B cell (primary cell): ENCODE results near the gene RPS6KA4.

Experiments
- EZH2 ChIP-seq: IDR thresholded peaks from 2 replicates; pipeline ENCODE4 v1.6.1; 2012; ENCODE audit warnings: borderline replicate concordance, low read depth, mild to moderate bottlenecking, moderate library complexity, low read length; ENCODE audit not compliant: insufficient read depth, poor library complexity, severe bottlenecking
- TF ChIP-seq, protein P1 (sequence below): fragments of 200-600 bp; IDR thresholded peaks from one replicate; pipeline ENCODE4 v1.8.0; 2022; ENCODE audit warnings: antibody characterized with exemption, mild to moderate bottlenecking

DNA sequence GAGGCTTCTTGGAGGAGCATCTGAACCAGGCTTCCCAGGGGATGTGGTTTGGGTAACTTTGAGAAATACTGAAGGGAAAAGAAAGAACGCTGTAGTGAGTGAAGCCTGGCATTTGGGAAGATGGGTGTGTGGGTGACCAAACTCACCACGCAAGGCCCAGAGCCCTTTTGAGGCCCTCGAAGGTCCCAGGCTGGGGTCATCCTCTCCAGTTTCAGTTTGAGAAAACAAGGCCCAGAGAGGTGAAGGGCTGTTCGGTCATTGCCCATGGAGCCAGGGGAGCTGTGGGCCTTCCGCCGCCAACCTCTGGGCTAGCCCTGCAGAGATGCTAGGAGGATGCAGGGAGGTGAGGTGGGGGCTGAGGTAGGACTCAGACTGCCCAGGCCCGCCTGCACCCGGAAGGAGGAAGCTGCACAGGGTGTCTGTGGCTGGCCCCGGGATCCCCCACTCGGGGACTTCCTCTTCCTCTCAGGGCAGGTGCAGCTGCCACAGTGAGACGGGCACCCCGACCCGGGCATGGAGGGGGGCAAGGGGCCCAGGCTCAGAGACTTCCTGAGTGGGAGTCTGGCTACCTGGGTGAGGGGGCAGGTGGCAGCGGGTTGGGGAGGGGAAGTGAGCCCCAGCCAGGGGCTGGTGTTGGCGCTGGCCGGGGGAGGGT lies 19.1 kb upstream of the RPS6KA4 start, which contains the start of gene CCDC88B:
- TF ChIP-seq, protein P1, sequence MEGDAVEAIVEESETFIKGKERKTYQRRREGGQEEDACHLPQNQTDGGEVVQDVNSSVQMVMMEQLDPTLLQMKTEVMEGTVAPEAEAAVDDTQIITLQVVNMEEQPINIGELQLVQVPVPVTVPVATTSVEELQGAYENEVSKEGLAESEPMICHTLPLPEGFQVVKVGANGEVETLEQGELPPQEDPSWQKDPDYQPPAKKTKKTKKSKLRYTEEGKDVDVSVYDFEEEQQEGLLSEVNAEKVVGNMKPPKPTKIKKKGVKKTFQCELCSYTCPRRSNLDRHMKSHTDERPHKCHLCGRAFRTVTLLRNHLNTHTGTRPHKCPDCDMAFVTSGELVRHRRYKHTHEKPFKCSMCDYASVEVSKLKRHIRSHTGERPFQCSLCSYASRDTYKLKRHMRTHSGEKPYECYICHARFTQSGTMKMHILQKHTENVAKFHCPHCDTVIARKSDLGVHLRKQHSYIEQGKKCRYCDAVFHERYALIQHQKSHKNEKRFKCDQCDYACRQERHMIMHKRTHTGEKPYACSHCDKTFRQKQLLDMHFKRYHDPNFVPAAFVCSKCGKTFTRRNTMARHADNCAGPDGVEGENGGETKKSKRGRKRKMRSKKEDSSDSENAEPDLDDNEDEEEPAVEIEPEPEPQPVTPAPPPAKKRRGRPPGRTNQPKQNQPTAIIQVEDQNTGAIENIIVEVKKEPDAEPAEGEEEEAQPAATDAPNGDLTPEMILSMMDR, result no peak
- TF ChIP-seq EZH2, result no peak
